Bronchial epithelial cell (primary cell): ENCODE data around the gene DLGAP5. TPM values are rescaled to one million over a fixed set of nuclear protein-coding genes. Genes with fewer than 3 reads are reported as not detected.
A peak's percentile ranks its signal among the peaks of the same experiment; 100 is the strongest.

Experiments
- DNase-seq: peaks from one replicate; pipeline ENCODE4 v3.0.0-alpha.2; 2010; ENCODE audit warnings: low read depth
- FAIRE-seq: peaks from 2 replicates; lab custom pipeline; 2011; peaks lifted over from hg19 to GRCh38; lab: Jason Lieb, UNC
- H3K27me3 ChIP-seq: 2 replicates; pipeline ENCODE4 v1.5.1; 2011; ENCODE audit warnings: low read length; ENCODE audit not compliant: control insufficient read depth, insufficient read depth
- H3K36me3 ChIP-seq: 2 replicates; pipeline ENCODE4 v1.5.1; 2011; ENCODE audit warnings: low read length; ENCODE audit not compliant: control insufficient read depth, insufficient read depth
- H3K4me3 ChIP-seq: 2 replicates; pipeline ENCODE4 v1.5.1; 2011; ENCODE audit warnings: mild to moderate bottlenecking, low read depth, low read length, control low read depth
- CTCF ChIP-seq: IDR thresholded peaks from 2 replicates; pipeline ENCODE4 v1.5.1; 2011; ENCODE audit warnings: mild to moderate bottlenecking, moderate library complexity, low read length, control low read depth, inconsistent platforms; ENCODE audit not compliant: insufficient read depth, severe bottlenecking
- total RNA-seq: library from RNA; depleted of rRNA; stranded (reverse); fragments of >200 nt; gene quantifications from 2 replicates; pipeline ENCODE4 v1.2.1, GENCODE V29; 2014

DLGAP5 gene
- total RNA-seq, 1 donor from 2014 or later, result 0.26 TPM

GRCh38 chr14:55194656-55195355 lies 3.4 kb upstream of the DLGAP5 start:
- FAIRE-seq (no peak), DNase-seq (no peak)
- Histone ChIP-seq H3K27me3 (no peaks in the 10 kb centered on the region), H3K4me3 (no peak overlapping the region), H3K36me3 (no peaks in the 10 kb centered on the region)
- no peak for TF ChIP-seq CTCF

GRCh38 chr14:55192054-55192621 lies 753 bp upstream of the DLGAP5 start:
- TF ChIP-seq CTCF, result no peak
- FAIRE-seq (no peak), DNase-seq (no peak)
- Histone ChIP-seq H3K4me3 (peak overlapping the region; percentile 67), H3K36me3 (no peaks in the 10 kb centered on the region), H3K27me3 (no peaks in the 10 kb centered on the region)

- no peak for TF ChIP-seq CTCF
- Histone ChIP-seq H3K4me3 (peak overlapping the region; percentile 67), H3K27me3 (no peaks in the 10 kb centered on the region), H3K36me3 (no peaks in the 10 kb centered on the region)
- FAIRE-seq (no peak), DNase-seq (peak; percentile 29)
Observed at GRCh38 chr14:55190906-55191202, 531 bp downstream of the DLGAP5 start.

- no peak overlapping the region for H3K4me3 ChIP-seq
- DNase-seq (no peak), FAIRE-seq (no peak)
- H3K36me3 ChIP-seq, result no peaks in the 10 kb centered on the region
- no peak for TF ChIP-seq CTCF
- no peaks in the 10 kb centered on the region for H3K27me3 ChIP-seq
Observed at GRCh38 chr14:55188686-55189295, 2.6 kb downstream of the DLGAP5 start.

- Histone ChIP-seq H3K27me3 (no peaks in the 10 kb centered on the region), H3K4me3 (no peak overlapping the region), H3K36me3 (no peaks in the 10 kb centered on the region)
- no peak for FAIRE-seq
- no peak for TF ChIP-seq CTCF
- no peak for DNase-seq
Observed at GRCh38 chr14:55180434-55180833, 11.0 kb downstream of the DLGAP5 start.
